Hepatocyte (in vitro differentiated cells): ENCODE measurements around the gene TTBK2.

ENCODE experiments used
- CTCF ChIP-seq: fragments of 200-600 bp; sonication (generic); IDR thresholded peaks from 2 replicates; pipeline ENCODE4 v1.5.1; 2016; ENCODE audit warnings: antibody characterized with exemption, mild to moderate bottlenecking; ENCODE audit not compliant: poor library complexity
- EZH2 ChIP-seq: fragments of 200-600 bp; sonication (generic); IDR thresholded peaks from 2 replicates; pipeline ENCODE4 v1.6.1; 2016; ENCODE audit warnings: antibody characterized with exemption, mild to moderate bottlenecking, borderline replicate concordance
- EZH2phosphoT487 ChIP-seq: fragments of 200-600 bp; sonication (generic); IDR thresholded peaks from one replicate; pipeline ENCODE4 v1.6.1; 2018; ENCODE audit warnings: antibody characterized with exemption, mild to moderate bottlenecking, low read depth, moderate library complexity; ENCODE audit not compliant: unreplicated experiment, severe bottlenecking

- TF ChIP-seq CTCF: no peak
- TF ChIP-seq EZH2: no peak
- TF ChIP-seq EZH2phosphoT487: no peak
These were observed 88.0 kb downstream of the TTBK2 start for GRCh38 chr15:42832576-42832975.
